ENCODE data around the gene PRPF6. TPM values are rescaled to one million over a fixed set of nuclear protein-coding genes. Genes with fewer than 3 reads are reported as not detected.

PRPF6 gene
- total RNA-seq, 6 donors from 2014 or later: 60.5 to 113 (median 68.0) TPM

DNA sequence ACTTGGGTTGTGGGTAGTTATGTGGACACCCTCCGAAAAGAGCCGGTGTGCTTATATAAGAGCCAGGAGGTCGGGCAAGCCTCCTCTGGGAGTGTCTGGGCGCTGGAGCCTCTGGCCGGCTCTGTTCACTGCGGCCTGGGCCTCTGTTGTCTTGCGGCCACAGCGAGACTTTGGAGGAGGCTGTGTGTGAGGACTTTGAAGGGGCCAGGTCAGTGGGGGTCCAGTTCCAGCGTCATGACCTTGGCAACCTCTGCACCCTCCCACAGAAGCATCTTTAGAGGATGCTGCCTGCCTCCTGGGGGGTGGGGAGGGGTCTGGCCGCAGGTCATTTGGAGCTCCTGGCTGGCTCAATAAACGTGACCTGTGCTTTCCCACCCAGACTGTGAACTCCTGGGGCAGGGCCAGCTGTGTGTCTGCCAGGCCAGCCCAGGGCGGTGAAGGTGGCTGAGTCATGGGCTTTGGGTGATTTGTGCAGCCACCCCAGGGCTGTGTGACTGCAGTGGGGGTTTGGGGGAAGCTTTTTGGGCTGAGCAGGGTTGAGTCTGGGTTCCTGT, 83.3 kb downstream of the PRPF6 start:
- H3K9me3 ChIP-seq: no peaks in the 10 kb centered on the region
- H3K4me3 ChIP-seq: peak overlapping the region in 3 of 4 donors; percentile 78 to 95 (median 83)
- peaks cover 24 to 38% (median 28%) of the 10 kb centered on the region in 4 donors for H3K4me1 ChIP-seq
- H3K27ac ChIP-seq: peak overlapping the region in 2 of 4 donors; percentile 68 to 85
- ATAC-seq (ENCODE audit: low FRiP score in 2 of 2) (no peak), DNase-seq (peak in 1 of 2 donors; percentile 56)
- TF ChIP-seq POLR2A (IDR thresholded peaks at IDR 0.05) (no peak), EP300 (IDR thresholded peaks at IDR 0.05) (no peak), POLR2AphosphoS5 (IDR thresholded peaks at IDR 0.05) (no peak)
- TF ChIP-seq, protein P1, sequence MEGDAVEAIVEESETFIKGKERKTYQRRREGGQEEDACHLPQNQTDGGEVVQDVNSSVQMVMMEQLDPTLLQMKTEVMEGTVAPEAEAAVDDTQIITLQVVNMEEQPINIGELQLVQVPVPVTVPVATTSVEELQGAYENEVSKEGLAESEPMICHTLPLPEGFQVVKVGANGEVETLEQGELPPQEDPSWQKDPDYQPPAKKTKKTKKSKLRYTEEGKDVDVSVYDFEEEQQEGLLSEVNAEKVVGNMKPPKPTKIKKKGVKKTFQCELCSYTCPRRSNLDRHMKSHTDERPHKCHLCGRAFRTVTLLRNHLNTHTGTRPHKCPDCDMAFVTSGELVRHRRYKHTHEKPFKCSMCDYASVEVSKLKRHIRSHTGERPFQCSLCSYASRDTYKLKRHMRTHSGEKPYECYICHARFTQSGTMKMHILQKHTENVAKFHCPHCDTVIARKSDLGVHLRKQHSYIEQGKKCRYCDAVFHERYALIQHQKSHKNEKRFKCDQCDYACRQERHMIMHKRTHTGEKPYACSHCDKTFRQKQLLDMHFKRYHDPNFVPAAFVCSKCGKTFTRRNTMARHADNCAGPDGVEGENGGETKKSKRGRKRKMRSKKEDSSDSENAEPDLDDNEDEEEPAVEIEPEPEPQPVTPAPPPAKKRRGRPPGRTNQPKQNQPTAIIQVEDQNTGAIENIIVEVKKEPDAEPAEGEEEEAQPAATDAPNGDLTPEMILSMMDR (IDR thresholded peaks at IDR 0.05): no peak
- H3K27me3 ChIP-seq: no peaks in the 10 kb centered on the region
- 46 to 48% methylated on average over 9 to 12 of the region's 12 CpGs for WGBS, 2 donors
- no peaks in the 10 kb centered on the region for H3K36me3 ChIP-seq

DNA sequence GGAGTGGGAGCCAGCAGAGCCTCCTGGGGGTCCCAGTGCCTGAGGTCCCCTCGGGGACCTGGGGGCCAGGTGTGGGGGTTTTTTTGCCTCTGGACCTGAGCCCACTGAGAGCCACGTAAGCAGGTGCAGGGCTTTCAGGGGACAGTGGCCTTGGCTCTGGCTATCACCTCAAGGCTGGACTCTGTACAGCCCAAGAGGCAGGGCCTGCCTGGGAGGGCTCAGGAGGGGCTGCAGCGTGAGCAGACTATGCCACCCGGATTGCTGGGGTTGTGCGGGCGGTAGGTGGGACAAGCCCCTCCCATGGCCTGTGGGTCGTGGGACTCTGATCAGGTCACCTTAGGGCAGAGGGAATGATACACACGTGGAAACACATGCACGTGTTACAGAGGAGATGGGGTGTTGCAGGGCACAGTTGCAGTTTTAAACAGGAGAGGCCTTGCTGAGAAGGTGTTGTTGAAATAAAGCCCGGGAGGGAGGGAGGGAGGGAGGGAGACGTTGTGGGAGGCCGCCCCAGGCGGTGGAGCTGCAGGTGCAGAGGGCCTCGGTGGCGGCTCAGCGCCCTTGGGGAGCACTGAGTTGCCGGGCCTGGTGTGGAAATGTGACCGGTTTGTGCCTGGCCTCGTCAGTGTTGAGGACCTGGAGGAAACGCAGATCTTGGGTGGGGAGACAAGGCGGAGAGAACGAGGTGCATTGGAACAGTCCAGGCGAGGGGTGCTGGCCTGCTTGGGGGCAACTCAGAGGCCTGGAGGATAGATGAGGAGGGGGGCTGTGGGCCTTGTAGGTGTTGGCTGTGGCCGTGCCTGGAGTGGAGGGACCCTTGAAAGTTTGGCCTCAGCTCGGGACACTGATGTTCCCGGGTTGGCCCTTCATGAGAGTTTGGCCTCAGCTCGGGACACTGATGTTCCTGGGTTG, 84.4 kb downstream of the PRPF6 start:
- Histone ChIP-seq H3K4me1 (peaks cover 24 to 45% (median 28%) of the 10 kb centered on the region in 4 donors), H3K27ac (no peak overlapping the region), H3K9me3 (no peaks in the 10 kb centered on the region), H3K4me3 (no peak overlapping the region), H3K27me3 (no peaks in the 10 kb centered on the region), H3K36me3 (no peaks in the 10 kb centered on the region)
- WGBS, 2 donors: 51% methylated on average over 21 to 27 of the region's 27 CpGs
- ATAC-seq (ENCODE audit: low FRiP score in 2 of 2) (no peak), DNase-seq (peak in 1 of 2 donors; percentile 60)
- TF ChIP-seq POLR2AphosphoS5 (IDR thresholded peaks at IDR 0.05): no peak
- no peak for TF ChIP-seq POLR2A (IDR thresholded peaks at IDR 0.05)
- TF ChIP-seq EP300 (IDR thresholded peaks at IDR 0.05): no peak

DNA sequence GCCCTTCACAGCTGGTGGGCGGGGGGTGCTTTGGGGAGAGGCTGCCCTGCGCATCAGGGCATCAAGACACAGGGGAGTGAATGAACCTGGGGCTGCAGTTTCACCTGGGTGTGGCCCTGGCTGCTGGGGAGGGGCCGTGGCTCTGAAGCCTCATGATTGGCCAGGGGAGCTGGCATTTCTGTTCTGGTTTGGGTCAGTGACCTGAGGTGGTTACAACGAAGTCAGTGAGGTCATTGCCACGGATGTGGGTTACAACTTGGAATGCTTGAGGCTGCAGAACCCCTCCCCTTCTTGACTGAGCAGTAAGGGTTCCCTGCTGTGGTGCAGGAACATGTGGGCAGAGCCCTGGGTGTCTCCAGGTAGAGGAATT, 85.0 kb downstream of the PRPF6 start:
- no peaks in the 10 kb centered on the region for H3K27me3 ChIP-seq
- DNase-seq (peak; percentile 46 to 47), ATAC-seq (ENCODE audit: low FRiP score in 2 of 2) (no peak)
- no peak for TF ChIP-seq POLR2AphosphoS5 (IDR thresholded peaks at IDR 0.05)
- TF ChIP-seq, protein P1 (IDR thresholded peaks at IDR 0.05): no peak
- TF ChIP-seq POLR2A (IDR thresholded peaks at IDR 0.05): no peak
- TF ChIP-seq EP300 (IDR thresholded peaks at IDR 0.05): no peak
- H3K4me1 ChIP-seq: peaks cover 24 to 45% (median 28%) of the 10 kb centered on the region in 4 donors
- H3K9me3 ChIP-seq: no peaks in the 10 kb centered on the region
- H3K27ac ChIP-seq: no peak overlapping the region
- no peak overlapping the region for H3K4me3 ChIP-seq
- whole genome bisulfite sequencing, 2 donors: 25 to 49% methylated on average over 2 to 5 of the region's 5 CpGs
- no peaks in the 10 kb centered on the region for H3K36me3 ChIP-seq

DNA sequence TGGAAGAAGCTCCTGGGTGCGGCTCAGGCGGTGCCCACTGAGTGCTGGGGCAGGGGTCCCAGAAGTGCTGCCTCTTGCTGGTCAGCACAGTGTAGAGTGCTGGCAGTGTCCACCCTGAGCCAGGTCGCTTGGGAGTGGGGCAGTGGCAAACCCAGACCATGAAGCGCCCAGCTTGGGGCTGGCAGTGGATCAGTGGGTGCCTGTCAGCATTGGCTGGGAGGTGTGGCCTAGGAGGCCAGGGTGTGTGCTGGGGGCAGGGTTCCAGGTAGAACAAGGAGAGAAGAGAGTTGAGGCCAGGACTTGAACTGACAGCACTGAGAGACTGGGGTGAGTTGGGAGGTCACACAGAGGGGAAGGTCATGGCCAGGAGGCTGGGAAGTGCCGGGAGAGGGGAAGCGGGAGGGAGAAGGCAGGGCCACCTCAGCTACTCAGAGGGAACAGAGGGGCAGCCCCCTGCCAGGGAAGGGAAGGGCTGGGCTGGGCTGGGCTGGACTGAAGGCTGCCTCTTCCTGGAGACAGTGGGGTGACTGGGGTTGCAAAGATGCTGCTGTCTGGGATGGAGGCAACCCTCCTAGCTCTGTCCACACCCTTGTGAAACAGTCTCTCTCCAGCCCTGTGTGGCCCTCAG, 86.2 kb downstream of the PRPF6 start:
- H3K27me3 ChIP-seq: no peaks in the 10 kb centered on the region
- no peak overlapping the region for H3K4me3 ChIP-seq
- no peaks in the 10 kb centered on the region for H3K9me3 ChIP-seq
- TF ChIP-seq POLR2AphosphoS5 (IDR thresholded peaks at IDR 0.05) (no peak), POLR2A (IDR thresholded peaks at IDR 0.05) (no peak), EP300 (IDR thresholded peaks at IDR 0.05) (no peak)
- TF ChIP-seq, protein P1 (IDR thresholded peaks at IDR 0.05): no peak
- no peak overlapping the region for H3K27ac ChIP-seq
- peaks cover 22 to 45% (median 28%) of the 10 kb centered on the region in 4 donors for H3K4me1 ChIP-seq
- ATAC-seq (ENCODE audit: low FRiP score in 2 of 2) (no peak), DNase-seq (peak in 1 of 2 donors; percentile 44)
- 79 to 89% methylated on average over 5 to 6 of the region's 6 CpGs for WGBS, 2 donors
- peaks cover 0 to 5% (median under 1%) of the 10 kb centered on the region in 4 donors for H3K36me3 ChIP-seq

Data from upper lobe of left lung (tissue), 6 donors.